Neural crest cell (in vitro differentiated cells): Measurements from ENCODE around the gene METTL27. TPM values are rescaled to one million over a fixed set of nuclear protein-coding genes. Genes with fewer than 3 reads are reported as not detected.
"Not testable (repeated sequence)": the region's sequence is repeated elsewhere in the genome, so short reads cannot be mapped to it uniquely, and the experiment has no call there.

Experiments
- DNase-seq: peaks from one replicate; pipeline ENCODE4 v3.0.0; 2021; ENCODE audit warnings: low read depth, mixed read lengths, low spot score
- H3K27ac Mint-ChIP-seq: one replicate; pipeline ENCODE4 v1.8.0; 2021; ENCODE audit warnings: mild to moderate bottlenecking, mixed read lengths; ENCODE audit not compliant: unreplicated experiment
- H3K27me3 Mint-ChIP-seq: 2 replicates; pipeline ENCODE4 v1.8.0; 2021; ENCODE audit warnings: low read depth, mild to moderate bottlenecking, mixed read lengths
- H3K36me3 Mint-ChIP-seq: 2 replicates; pipeline ENCODE4 v1.8.0; 2021; ENCODE audit warnings: low read depth, mild to moderate bottlenecking, mixed read lengths
- H3K4me1 Mint-ChIP-seq: 2 replicates; pipeline ENCODE4 v1.8.0; 2021; ENCODE audit warnings: mixed read lengths
- H3K4me3 Mint-ChIP-seq: one replicate; pipeline ENCODE4 v1.8.0; 2021; ENCODE audit warnings: mild to moderate bottlenecking, mixed read lengths
- H3K9me3 Mint-ChIP-seq: 2 replicates; pipeline ENCODE4 v1.8.0; 2021; ENCODE audit warnings: mixed read lengths
- CTCF ChIP-seq: fragments of 200-600 bp; sonication (generic); conservative IDR thresholded peaks from 2 replicates; pipeline ENCODE4 v1.5.0; 2021; ENCODE audit warnings: antibody characterized with exemption, mild to moderate bottlenecking
- total RNA-seq: library from RNA; stranded (reverse); gene quantifications from 2 replicates; pipeline ENCODE4 v1.2.1, GENCODE V29; 2021

The METTL27 gene
- total RNA-seq, 1 donor from 2014 or later = 2.3 TPM

GRCh38 chr7:73839290-73839689, 3.0 kb downstream of the METTL27 start:
- Mint-ChIP-seq H3K9me3 (no peaks in the 10 kb centered on the region), H3K27ac (no peak overlapping the region), H3K36me3 (no peaks in the 10 kb centered on the region), H3K4me3 (peak overlapping the region; percentile 19), H3K27me3 (no peaks in the 10 kb centered on the region), H3K4me1 (peaks cover 5% of the 10 kb centered on the region)
- no peak for TF ChIP-seq CTCF
- DNase-seq = no peak

DNA sequence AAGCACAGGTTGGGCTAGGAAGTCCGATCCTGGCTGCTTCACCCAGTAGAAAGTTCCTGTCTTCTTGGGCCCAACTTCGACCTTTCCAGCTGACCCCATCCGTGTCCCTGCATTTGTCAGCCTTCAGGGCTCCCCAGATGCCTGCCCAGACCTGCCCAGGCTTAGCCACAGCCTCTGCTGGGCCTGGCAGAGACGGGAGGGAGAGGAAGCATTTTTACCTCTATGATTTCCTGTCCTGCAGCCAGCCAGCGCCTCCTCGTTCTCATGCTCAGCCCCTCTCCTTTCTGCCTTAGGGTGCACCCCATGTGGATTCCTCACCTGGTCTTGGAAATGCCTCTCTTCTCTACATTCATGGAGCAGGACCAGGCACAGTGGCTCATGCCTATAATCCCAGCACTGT, 3.7 kb downstream of the METTL27 start:
- Mint-ChIP-seq H3K4me1 (peaks cover under 1% of the 10 kb centered on the region), H3K4me3 (no peak overlapping the region), H3K27ac (no peak overlapping the region), H3K36me3 (no peaks in the 10 kb centered on the region), H3K9me3 (no peaks in the 10 kb centered on the region), H3K27me3 (no peaks in the 10 kb centered on the region)
- TF ChIP-seq CTCF = no peak
- DNase-seq = no peak

- not testable (repeated sequence) for H3K9me3 Mint-ChIP-seq, H3K4me3 Mint-ChIP-seq, H3K4me1 Mint-ChIP-seq, H3K27ac Mint-ChIP-seq, H3K27me3 Mint-ChIP-seq, H3K36me3 Mint-ChIP-seq, DNase-seq
Measured at GRCh38 chr7:73837167-73837566, 5.1 kb downstream of the METTL27 start.

DNA sequence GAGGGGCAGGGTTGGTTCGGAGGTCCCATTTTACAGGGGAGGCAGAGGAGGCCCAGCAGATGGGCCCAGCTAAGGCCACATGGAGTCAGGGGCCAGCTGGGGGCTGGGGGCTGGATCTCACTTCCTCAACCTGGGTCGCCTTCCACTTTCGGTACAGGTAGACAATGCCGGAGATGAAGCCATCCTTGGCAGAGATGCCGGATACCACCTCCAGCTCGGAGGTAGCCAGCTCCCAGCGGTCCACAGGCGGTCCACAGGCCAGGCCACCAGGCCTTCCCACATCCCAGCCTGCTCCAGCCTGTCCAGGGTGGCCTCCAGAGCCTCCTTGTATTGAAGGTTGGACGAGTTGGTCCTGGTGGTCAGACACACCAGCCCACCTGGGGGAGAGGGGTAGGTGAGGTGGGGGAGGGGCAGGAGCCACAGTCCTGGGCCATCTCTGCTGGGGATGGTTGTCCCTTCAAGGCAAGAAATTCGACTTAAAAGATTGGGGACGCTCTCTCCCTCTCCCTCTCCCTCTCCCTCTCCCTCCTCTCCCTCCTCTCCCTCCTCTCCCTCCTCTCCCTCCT, 7.6 kb downstream of the METTL27 start:
- H3K36me3 Mint-ChIP-seq = no peaks in the 10 kb centered on the region
- no peak overlapping the region for H3K27ac Mint-ChIP-seq
- peaks cover 3% of the 10 kb centered on the region for H3K27me3 Mint-ChIP-seq
- peaks cover 16% of the 10 kb centered on the region for H3K4me1 Mint-ChIP-seq
- no peak for DNase-seq
- no peak overlapping the region for H3K4me3 Mint-ChIP-seq
- H3K9me3 Mint-ChIP-seq = no peaks in the 10 kb centered on the region
- TF ChIP-seq CTCF = no peak

DNA sequence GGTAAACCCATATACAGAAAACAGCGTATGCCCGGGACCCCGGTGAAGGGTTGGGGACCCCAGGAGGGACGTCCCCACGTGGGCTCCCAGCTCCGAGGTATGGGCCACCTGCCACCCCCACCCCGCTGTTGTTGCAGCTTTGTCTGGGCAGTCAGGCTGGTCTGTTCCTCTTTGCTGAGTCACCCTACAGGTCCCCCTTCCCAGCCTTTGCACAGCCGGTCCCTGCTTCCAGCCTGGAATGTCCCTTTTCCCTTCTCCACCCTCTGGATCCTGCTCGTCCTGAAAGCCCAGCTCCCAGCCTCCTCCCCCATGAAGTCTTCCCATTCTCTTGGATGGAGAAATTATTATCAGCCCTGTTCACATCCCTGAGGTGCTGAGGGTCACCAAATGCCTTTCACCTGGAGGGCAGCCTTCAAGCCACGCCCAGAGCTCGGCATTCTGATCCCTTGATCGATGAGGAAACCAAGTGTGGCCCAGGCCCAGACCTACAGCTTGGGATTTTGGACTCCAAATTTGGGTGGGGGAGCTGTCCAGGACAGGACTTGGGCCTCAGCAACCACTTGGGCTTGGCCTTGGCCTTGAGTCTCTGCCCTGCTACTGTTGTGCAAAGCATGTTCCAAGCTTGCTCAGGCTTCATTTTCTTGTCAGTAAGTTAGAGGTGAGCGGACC, 8.9 kb downstream of the METTL27 start:
- no peak for DNase-seq
- Mint-ChIP-seq H3K4me1 (peaks cover 23% of the 10 kb centered on the region), H3K27me3 (peaks cover 6% of the 10 kb centered on the region), H3K9me3 (no peaks in the 10 kb centered on the region), H3K4me3 (no peak overlapping the region), H3K27ac (no peak overlapping the region), H3K36me3 (no peaks in the 10 kb centered on the region)
- no peak for TF ChIP-seq CTCF

DNA sequence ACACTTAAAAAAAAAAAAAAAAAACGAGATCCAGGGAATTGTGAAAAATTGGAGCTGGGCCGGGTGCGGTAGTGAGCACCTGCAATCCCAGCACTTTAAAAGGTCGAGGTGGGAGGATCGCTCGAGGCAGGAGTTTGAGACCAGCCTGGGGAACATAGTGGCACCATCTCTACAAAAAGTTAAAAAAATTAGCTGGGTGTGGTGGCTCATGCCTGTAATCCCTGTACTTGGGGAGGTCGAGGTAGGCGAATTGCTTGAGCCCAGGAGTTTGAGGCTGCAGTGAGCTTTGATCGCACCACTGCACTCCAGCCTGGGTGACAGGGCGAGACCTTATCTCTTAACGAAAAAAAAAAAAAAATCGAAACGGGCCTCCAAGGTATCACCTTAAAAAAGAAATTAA, 9.5 kb downstream of the METTL27 start:
- no peak for TF ChIP-seq CTCF
- DNase-seq = no peak
- H3K27ac Mint-ChIP-seq = no peak overlapping the region
- peaks cover 6% of the 10 kb centered on the region for H3K27me3 Mint-ChIP-seq
- H3K4me3 Mint-ChIP-seq = no peak overlapping the region
- H3K9me3 Mint-ChIP-seq = no peaks in the 10 kb centered on the region
- H3K36me3 Mint-ChIP-seq = no peaks in the 10 kb centered on the region
- H3K4me1 Mint-ChIP-seq = peaks cover 27% of the 10 kb centered on the region
